Astrocyte (in vitro differentiated cells and primary cell): Measurements from ENCODE around the gene TP53AIP1. TPM values are rescaled to one million over a fixed set of nuclear protein-coding genes. Genes with fewer than 3 reads are reported as not detected.
A peak's percentile ranks its signal among the peaks of the same experiment; 100 is the strongest.

Source experiments
- DNase-seq: peaks from one replicate; pipeline ENCODE4 v3.0.0-alpha.2; 2010; ENCODE audit warnings: low read depth
- FAIRE-seq: peaks from 2 replicates; lab custom pipeline; 2011; peaks lifted over from hg19 to GRCh38; lab: Jason Lieb, UNC
- H2AFZ ChIP-seq: 2 replicates; pipeline ENCODE4 v1.6.0; 2012; ENCODE audit warnings: low read depth, low read length, inconsistent platforms
- H3K27ac ChIP-seq: 2 replicates; pipeline ENCODE4 v1.5.1; 2011; ENCODE audit warnings: low read depth, low read length, inconsistent platforms
- H3K27me3 ChIP-seq: 2 replicates; pipeline ENCODE4 v1.6.0; 2011; ENCODE audit warnings: low read length, inconsistent platforms; ENCODE audit not compliant: insufficient read depth
- H3K36me3 ChIP-seq: 2 replicates; pipeline ENCODE4 v1.5.1; 2011; ENCODE audit warnings: low read length, inconsistent platforms; ENCODE audit not compliant: insufficient read depth
- H3K4me1 ChIP-seq: 2 replicates; pipeline ENCODE4 v1.5.1; 2011; ENCODE audit warnings: low read length, inconsistent platforms; ENCODE audit not compliant: insufficient read depth
- H3K4me2 ChIP-seq: 2 replicates; pipeline ENCODE4 v1.6.0; 2012; ENCODE audit warnings: low read length, inconsistent platforms
- H3K4me3 ChIP-seq: 2 replicates; pipeline ENCODE4 v1.5.1; 2011; ENCODE audit warnings: low read depth, mild to moderate bottlenecking, low read length, inconsistent platforms; ENCODE audit not compliant: insufficient read depth
- H3K79me2 ChIP-seq: 2 replicates; pipeline ENCODE4 v1.6.0; 2012; ENCODE audit warnings: mild to moderate bottlenecking, low read length, inconsistent platforms; ENCODE audit not compliant: insufficient read depth
- H3K9ac ChIP-seq: 2 replicates; pipeline ENCODE4 v1.6.0; 2012; ENCODE audit warnings: mild to moderate bottlenecking, low read length, inconsistent platforms
- H3K9me3 ChIP-seq: 2 replicates; pipeline ENCODE4 v1.5.1; 2012; ENCODE audit warnings: low read depth, mild to moderate bottlenecking, low read length, inconsistent platforms; ENCODE audit not compliant: insufficient read depth
- H4K20me1 ChIP-seq: 2 replicates; pipeline ENCODE4 v1.6.0; 2012; ENCODE audit warnings: low read length, inconsistent platforms; ENCODE audit not compliant: insufficient read depth
- H3K27ac Mint-ChIP-seq: one replicate; pipeline ENCODE4 v1.8.0; 2021; ENCODE audit warnings: mild to moderate bottlenecking, mixed read lengths; ENCODE audit not compliant: unreplicated experiment
- H3K27me3 Mint-ChIP-seq: one replicate; pipeline ENCODE4 v1.8.0; 2021; ENCODE audit warnings: low read depth, mixed read lengths; ENCODE audit not compliant: unreplicated experiment
- H3K36me3 Mint-ChIP-seq: one replicate; pipeline ENCODE4 v1.8.0; 2021; ENCODE audit warnings: low read depth, mixed read lengths; ENCODE audit not compliant: unreplicated experiment
- H3K4me1 Mint-ChIP-seq: one replicate; pipeline ENCODE4 v1.8.0; 2021; ENCODE audit warnings: low read depth, mixed read lengths; ENCODE audit not compliant: unreplicated experiment
- H3K4me3 Mint-ChIP-seq: one replicate; pipeline ENCODE4 v1.8.0; 2021; ENCODE audit warnings: mild to moderate bottlenecking, moderate library complexity, mixed read lengths; ENCODE audit not compliant: unreplicated experiment
- H3K9me3 Mint-ChIP-seq: one replicate; pipeline ENCODE4 v1.8.0; 2021; ENCODE audit warnings: mild to moderate bottlenecking, mixed read lengths; ENCODE audit not compliant: unreplicated experiment
- EZH2 ChIP-seq: IDR thresholded peaks from 2 replicates; pipeline ENCODE4 v1.6.1; 2012; ENCODE audit warnings: mild to moderate bottlenecking, low read length, inconsistent platforms; ENCODE audit not compliant: insufficient read depth
- total RNA-seq: library from RNA; stranded (reverse); gene quantifications from 2 replicates; pipeline ENCODE4 v1.2.1, GENCODE V29; 2021
- TF ChIP-seq, protein P1 (sequence below): IDR thresholded peaks from 2 replicates; pipeline ENCODE4 v1.5.1; 2011; ENCODE audit warnings: low read depth, mild to moderate bottlenecking, inconsistent platforms, low read length, moderate library complexity; ENCODE audit not compliant: insufficient read depth

TP53AIP1 gene
- total RNA-seq, 1 donor from 2014 or later = 0.20 TPM

DNA sequence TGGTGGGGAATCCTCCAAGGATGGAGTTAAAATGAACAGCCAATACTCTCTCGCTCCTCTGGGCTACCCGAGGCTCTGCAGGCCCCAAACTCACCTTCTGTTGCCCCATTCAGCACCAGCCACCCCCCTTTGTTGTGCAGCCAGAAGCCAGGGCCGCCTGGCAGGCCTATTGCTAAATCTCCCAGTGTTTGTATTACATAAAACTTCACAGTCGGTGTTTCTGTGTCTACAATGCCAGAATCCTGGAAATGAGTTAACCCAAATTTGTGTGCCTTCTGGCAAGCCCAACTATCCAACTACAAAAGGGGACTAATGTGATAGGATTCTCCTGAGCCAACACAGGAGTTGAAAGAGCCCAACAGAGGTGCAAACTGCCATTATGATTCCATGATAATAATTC lies 42.2 kb downstream of the TP53AIP1 start:
- Histone ChIP-seq H3K9me3 (no peaks in the 10 kb centered on the region), H3K27ac (no peak overlapping the region), H2AFZ (no peak overlapping the region), H3K4me2 (no peak overlapping the region), H3K79me2 (no peaks in the 10 kb centered on the region), H3K4me3 (no peak overlapping the region), H3K4me1 (peaks cover 25% of the 10 kb centered on the region), H3K27me3 (no peaks in the 10 kb centered on the region), H3K9ac (no peak overlapping the region), H3K36me3 (no peaks in the 10 kb centered on the region), H4K20me1 (no peaks in the 10 kb centered on the region)
- Mint-ChIP-seq H3K36me3 (peaks cover 3% of the 10 kb centered on the region), H3K27ac (no peak overlapping the region), H3K9me3 (no peaks in the 10 kb centered on the region), H3K27me3 (peaks cover 29% of the 10 kb centered on the region), H3K4me3 (no peak overlapping the region), H3K4me1 (peaks cover 36% of the 10 kb centered on the region)
- TF ChIP-seq EZH2 = no peak
- TF ChIP-seq, protein P1, sequence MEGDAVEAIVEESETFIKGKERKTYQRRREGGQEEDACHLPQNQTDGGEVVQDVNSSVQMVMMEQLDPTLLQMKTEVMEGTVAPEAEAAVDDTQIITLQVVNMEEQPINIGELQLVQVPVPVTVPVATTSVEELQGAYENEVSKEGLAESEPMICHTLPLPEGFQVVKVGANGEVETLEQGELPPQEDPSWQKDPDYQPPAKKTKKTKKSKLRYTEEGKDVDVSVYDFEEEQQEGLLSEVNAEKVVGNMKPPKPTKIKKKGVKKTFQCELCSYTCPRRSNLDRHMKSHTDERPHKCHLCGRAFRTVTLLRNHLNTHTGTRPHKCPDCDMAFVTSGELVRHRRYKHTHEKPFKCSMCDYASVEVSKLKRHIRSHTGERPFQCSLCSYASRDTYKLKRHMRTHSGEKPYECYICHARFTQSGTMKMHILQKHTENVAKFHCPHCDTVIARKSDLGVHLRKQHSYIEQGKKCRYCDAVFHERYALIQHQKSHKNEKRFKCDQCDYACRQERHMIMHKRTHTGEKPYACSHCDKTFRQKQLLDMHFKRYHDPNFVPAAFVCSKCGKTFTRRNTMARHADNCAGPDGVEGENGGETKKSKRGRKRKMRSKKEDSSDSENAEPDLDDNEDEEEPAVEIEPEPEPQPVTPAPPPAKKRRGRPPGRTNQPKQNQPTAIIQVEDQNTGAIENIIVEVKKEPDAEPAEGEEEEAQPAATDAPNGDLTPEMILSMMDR = no peak
- DNase-seq = no peak
- FAIRE-seq = no peak

DNA sequence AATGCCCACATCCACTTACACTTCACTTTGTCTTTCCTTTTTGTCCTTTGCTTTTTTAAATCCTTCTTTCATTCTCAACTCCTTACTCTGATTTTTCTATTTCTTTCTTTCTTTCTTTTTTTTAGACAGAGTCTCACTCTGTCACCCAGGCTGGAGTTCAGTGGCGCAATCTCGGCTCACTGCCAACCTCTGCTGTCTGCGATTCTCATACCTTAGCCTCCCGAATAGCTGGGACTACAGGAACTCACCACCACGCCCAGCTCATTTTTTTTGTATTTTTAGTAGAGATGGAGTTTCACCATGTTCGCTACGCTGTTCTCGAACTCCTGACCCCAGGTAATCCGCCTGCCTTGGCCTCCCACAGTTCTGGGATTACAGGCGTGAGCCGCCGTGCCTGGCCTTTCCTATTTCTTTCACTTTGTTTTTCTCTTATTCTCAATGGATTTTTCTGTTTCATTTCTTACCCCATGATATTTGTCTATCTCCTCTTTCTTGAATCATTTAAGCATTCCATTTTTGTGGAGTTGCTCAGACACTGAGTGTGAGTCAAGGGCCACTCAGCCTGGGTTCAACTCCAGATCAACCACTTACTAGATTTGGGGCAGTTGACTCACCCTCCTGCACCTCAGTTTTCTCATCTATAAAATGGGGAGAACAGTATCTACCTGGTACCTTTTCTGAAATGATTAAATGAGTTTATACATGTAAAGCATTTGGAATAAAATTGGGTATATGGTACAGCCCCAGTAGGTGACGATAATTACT lies 43.9 kb downstream of the TP53AIP1 start:
- FAIRE-seq = no peak
- H3K4me3 ChIP-seq = no peak overlapping the region
- no peaks in the 10 kb centered on the region for H3K9me3 Mint-ChIP-seq

More for the DNA sequence above, 43.9 kb downstream of the TP53AIP1 start:
- H3K9ac ChIP-seq = no peak overlapping the region
- no peaks in the 10 kb centered on the region for H3K79me2 ChIP-seq
- H3K36me3 ChIP-seq = no peaks in the 10 kb centered on the region
- no peak overlapping the region for H2AFZ ChIP-seq
- Mint-ChIP-seq H3K4me3 (no peak overlapping the region), H3K27me3 (peaks cover 32% of the 10 kb centered on the region), H3K36me3 (peaks cover 3% of the 10 kb centered on the region), H3K27ac (no peak overlapping the region), H3K4me1 (peaks cover 24% of the 10 kb centered on the region)
- peaks cover under 1% of the 10 kb centered on the region for H3K27me3 ChIP-seq
- H3K9me3 ChIP-seq = no peaks in the 10 kb centered on the region
- H3K27ac ChIP-seq = no peak overlapping the region
- peak; percentile 43 for DNase-seq
- peaks cover 16% of the 10 kb centered on the region for H3K4me1 ChIP-seq
- no peaks in the 10 kb centered on the region for H4K20me1 ChIP-seq
- H3K4me2 ChIP-seq = no peak overlapping the region
- TF ChIP-seq, protein P1 = no peak
- no peak for TF ChIP-seq EZH2
